ENCODE data around the gene STRN3. TPM values are rescaled to one million over a fixed set of nuclear protein-coding genes. Genes with fewer than 3 reads are reported as not detected.

STRN3 gene
- total and polyA plus RNA-seq, 2 of the 8 experiments (the other 6 are each of a cell fraction or from before 2014, with no cell fraction given): 8.7 to 38.1 TPM

GRCh38 chr14:31059152-31059924 is 33.2 kb upstream of the STRN3 start:
- H3K27ac ChIP-seq (ENCODE audit: low read depth, low read length): no peak overlapping the region
- H4K91ac ChIP-seq (replicated peaks; ENCODE audit: insufficient read length, low read length): no peak overlapping the region
- H3K18ac ChIP-seq (ENCODE audit: extremely low read depth, low read length): no peak overlapping the region
- ChIA-PET POLR2A (ENCODE audit: partially characterized antibody) (interaction anchor here (0.7 to 3.8 kb wide), 3 partner anchors 34 to 61 kb away, joined by 3 to 19 read pairs (median 3); partner anchors contain the start of genes AP4S1 and STRN3), CTCF (ENCODE audit: partially characterized antibody) (interaction anchor here (0.6 to 1.0 kb wide), 3 partner anchors 25 to 154 kb away, joined by 3 read pairs; no protein-coding TSS in a partner anchor)
- no peaks in the 10 kb centered on the region for H3K79me1 ChIP-seq (ENCODE audit: low read depth, low read length)
- no peak for DNase-seq (ENCODE audit: low read depth in 1 of 2, low spot score in 2 of 2)
- H3K4me1 ChIP-seq (replicated peaks in 1 of 4; ENCODE audit: control insufficient read depth in 3 of 4, insufficient read depth in 4 of 4, low read length in 3 of 4): peaks cover 4 to 8% (median 5%) of the 10 kb centered on the region in 4 experiments; a peak in 5 of 7 replicates
- no peak overlapping the region for H3K4ac ChIP-seq (replicated peaks; ENCODE audit: insufficient read length, low read depth, low read length)
- no peak overlapping the region for H3K23ac ChIP-seq (ENCODE audit: insufficient read length)
- H3K79me2 ChIP-seq (ENCODE audit: control insufficient read depth in 1 of 2, insufficient read depth in 2 of 2, low read length in 2 of 2): no peaks in the 10 kb centered on the region; a peak in 1 of 4 replicates
- no peaks in the 10 kb centered on the region for H3K9me3 ChIP-seq (ENCODE audit: insufficient read depth in 2 of 2, low read depth in 1 of 2, low read length in 1 of 2)
- H3K36me3 ChIP-seq (ENCODE audit: control insufficient read depth in 2 of 4, insufficient read depth in 4 of 4, low read length in 3 of 4): no peaks in the 10 kb centered on the region
- no peak overlapping the region for H2BK120ac ChIP-seq (replicated peaks; ENCODE audit: low read depth, low read length)
- no peak overlapping the region for H2BK5ac ChIP-seq (ENCODE audit: low read depth, low read length)
- peak overlapping the region in 1 of 2 experiments; percentile 20; a peak in 1 of 4 replicates for H3K4me2 ChIP-seq (ENCODE audit: insufficient read depth in 1 of 2, low read depth in 2 of 2, low read length in 2 of 2)
- 90% methylated on average over 1 of the region's 1 CpG; no CpG with 5 or more reads in 1 of the 2 experiments for WGBS, 2 experiments (ENCODE audit: extremely low coverage in 1 of 2, insufficient coverage in 1 of 2, insufficient read length in 1 of 2, insufficient replicate concordance in 2 of 2, low coverage in 1 of 2, low lambda C conversion rate in 2 of 2, missing lambda C conversion rate in 1 of 2)
- H4K20me1 ChIP-seq (replicated peaks in 1 of 2; ENCODE audit: control insufficient read depth in 1 of 2, insufficient read depth in 2 of 2, low read length in 2 of 2): no peaks in the 10 kb centered on the region
- no peak overlapping the region for H2AFZ ChIP-seq (ENCODE audit: low read length)
- no peak overlapping the region for H3K4me3 ChIP-seq (ENCODE audit: extremely low read depth in 1 of 4, insufficient read depth in 2 of 4, low read depth in 3 of 4, low read length in 4 of 4)
- H3K27me3 ChIP-seq (replicated peaks in 1 of 4; ENCODE audit: control insufficient read depth in 3 of 4, extremely low read depth in 1 of 4, insufficient read depth in 3 of 4, low read length in 3 of 4): no peaks in the 10 kb centered on the region
- no peak overlapping the region for H4K8ac ChIP-seq (ENCODE audit: extremely low read depth, insufficient read depth, low read length)
- FAIRE-seq: no peak
- H3K14ac ChIP-seq (ENCODE audit: insufficient read length): peak overlapping the region; percentile 42
- no peak overlapping the region for H3K56ac ChIP-seq (replicated peaks; ENCODE audit: insufficient read length, low read depth, low read length)
- H2BK20ac ChIP-seq (ENCODE audit: low read length): no peak overlapping the region
- H4K5ac ChIP-seq (ENCODE audit: insufficient read length, low read depth, low read length): no peak overlapping the region
- peak; percentile 91 for TF ChIP-seq CEBPB (IDR thresholded peaks at IDR 0.05; ENCODE audit: low read depth, low read length)
- TF ChIP-seq KDM5A (IDR thresholded peaks at IDR 0.05; ENCODE audit: low read length): no peak
- peaks cover 2% of the 10 kb centered on the region; the same call in 1 of the 2 replicates for H3K23me2 ChIP-seq (ENCODE audit: low read depth, low read length)
- H2BK12ac ChIP-seq (ENCODE audit: low read depth, low read length): no peak overlapping the region
- no peak overlapping the region for H3K9ac ChIP-seq (replicated peaks in 1 of 4; ENCODE audit: extremely low read depth in 1 of 4, low read depth in 3 of 4, low read length in 3 of 4)
- no peak overlapping the region for H2AK5ac ChIP-seq (ENCODE audit: low read depth, low read length)
- no peak overlapping the region for H2BK15ac ChIP-seq (ENCODE audit: low read length)

Measured in H1 (cell line).